HG02763 (cell line): ENCODE measurements around the gene CLTCL1.

Experiments used
- ATAC-seq: cut with Tn5 transposase; IDR thresholded peaks from one replicate; pipeline ENCODE4 v1.9.1; 2021; ENCODE audit warnings: mild to moderate bottlenecking, moderate library complexity; ENCODE audit not compliant: unreplicated experiment

The CLTCL1 gene

DNA sequence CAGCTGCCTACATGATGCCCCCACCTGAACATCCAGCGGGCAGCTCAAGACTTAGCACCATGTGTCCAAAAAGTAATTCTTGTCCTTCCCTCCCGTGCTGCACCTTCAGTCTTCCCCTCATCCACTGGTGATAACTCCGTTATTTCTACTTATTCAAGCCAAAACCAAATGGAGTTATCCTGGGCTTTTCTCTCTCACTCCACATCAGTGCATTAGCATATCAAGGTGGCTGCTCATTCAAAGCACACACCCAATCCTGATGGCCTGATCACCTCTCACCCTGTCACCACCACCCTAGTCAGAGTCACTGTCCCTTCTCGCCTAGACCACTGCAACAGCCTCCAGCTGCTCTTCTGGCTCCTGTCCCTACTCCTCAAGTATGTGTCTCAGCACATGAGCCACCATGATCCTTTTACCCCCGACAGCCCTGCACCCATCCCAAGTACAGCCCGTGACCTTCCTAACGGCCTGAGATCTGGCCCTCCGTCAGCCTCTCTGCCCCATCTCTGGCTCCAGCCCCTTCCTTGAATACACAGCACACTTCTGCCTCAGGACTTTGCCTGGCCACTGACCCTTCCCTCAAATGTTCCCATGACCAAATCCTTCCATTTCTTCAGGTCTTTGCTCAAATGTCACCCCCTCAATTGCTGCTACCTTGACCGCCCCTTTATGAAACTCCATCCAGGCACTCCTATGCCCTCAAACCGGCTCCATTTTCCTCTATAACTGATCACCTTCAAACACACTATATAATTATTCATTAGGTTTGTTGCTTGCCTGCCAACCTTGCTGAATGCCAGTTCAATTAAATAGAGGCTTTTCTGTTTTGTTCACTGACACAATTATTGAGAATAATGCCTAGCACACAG is 93.3 kb downstream of the CLTCL1 start:
- ATAC-seq, result no peak

DNA sequence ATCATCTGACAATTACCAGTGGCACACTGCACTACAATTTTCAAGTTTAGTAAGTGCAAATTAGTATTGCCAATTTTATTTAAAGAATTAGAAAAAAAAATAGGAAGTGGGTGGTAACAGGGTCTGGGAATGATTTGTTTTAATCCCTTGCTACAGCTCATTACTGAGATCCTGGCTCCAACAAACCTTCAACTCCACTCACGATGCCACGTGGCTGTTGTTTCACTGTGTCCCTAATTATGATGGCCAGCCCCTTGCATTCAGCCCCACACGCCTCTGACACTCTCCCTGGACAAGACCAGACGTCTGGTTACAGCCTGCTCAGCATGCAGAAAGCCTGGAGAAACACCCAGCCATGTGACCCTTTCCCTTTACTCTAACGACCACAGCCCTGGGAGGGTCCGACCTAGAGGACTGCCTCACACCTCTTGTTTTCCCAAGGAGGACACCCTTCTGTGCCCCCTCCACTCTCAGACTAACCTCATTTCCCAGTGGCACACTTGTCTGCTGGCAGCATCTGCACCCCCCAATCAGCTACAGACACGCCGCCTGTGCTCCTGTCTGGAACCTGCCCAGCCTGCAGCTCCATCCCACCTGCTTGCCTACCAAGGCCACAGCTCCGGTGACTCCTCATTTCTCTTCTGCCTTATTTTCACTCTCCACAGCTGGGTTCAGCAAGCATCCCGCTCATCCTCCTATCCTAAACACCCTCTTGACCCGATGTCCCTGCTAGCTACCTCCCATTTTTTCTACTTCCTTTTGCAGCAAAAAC is 94.5 kb downstream of the CLTCL1 start:
- ATAC-seq, result no peak

DNA sequence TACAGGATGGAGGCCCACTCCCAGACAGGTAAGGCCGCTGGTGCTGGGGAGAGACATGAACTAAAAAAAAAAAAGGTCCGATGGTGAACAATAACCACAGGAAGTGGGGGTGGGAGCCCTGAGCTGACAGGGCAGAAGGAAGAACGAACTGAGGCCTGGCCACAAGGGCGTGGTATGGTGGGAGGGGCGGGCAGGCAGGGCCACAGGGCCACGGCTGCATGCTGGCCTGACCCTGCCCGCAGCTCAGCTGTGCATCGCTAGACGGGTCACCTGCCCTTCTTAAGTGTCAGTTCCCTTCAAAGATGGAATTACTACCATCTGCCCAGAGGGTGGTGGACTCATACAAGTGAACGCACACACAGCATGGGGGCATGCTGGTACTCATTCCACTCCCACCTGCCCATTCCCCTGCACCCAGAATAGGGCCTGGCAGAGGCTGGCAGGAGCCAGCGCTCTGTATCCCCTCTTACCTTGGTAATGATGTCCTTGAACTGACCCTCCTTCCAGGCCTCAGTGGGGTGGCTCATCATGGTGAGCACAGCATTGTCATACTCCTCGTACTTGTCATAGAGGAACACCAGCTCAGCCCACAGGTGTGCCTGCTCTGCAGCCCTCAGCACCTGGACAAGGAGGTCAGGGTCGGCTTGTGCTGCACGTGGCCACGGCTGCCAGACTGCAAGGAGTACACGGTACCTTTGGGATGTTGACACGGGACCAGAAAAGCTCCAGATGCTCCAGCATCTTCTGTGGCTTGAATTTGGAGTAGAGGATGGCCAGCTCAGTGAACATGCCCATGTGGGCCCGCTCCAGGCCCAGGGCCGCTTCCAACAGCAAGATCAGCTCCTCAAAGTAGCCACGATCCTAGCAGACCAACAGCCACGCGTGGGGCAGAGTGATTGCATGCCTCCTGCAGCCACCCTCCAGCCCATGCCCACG is 95.5 kb downstream of the CLTCL1 start:
- no peak for ATAC-seq

DNA sequence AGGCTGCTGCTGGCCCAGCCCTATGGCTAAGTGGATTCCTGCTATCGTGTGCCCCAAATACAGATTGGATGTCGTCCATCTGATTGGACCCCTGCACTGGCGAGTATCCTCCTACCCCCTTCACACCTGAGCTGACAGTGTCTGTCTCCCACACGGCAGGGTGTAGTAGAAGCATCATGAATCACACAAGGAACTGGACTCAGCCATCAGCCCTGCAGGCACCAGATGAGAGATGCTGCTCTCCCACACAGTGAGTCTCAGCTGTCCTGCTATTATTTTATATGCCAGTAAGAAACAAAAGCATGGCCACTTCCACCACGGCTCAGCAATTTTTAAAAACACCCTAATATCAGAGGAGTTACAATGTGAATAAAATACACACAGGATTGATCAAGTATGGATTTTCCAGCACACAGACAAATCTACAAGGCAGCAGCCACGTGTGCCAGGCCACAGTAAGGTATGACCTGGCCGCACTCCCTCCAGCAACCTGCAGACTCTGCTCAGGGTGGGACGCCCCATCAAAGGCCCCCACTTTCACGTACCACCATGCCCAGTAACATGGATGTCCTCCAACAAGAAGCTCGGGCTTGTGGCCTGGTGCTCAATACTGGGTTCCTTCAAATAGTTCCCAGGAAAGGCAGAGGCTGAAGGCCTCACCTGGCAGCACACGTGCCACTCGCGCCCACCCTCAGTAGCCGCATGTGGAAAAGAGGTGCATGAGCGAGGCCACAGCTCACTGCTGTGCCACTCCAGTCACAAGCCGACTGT is 96.6 kb downstream of the CLTCL1 start:
- ATAC-seq, result no peak

DNA sequence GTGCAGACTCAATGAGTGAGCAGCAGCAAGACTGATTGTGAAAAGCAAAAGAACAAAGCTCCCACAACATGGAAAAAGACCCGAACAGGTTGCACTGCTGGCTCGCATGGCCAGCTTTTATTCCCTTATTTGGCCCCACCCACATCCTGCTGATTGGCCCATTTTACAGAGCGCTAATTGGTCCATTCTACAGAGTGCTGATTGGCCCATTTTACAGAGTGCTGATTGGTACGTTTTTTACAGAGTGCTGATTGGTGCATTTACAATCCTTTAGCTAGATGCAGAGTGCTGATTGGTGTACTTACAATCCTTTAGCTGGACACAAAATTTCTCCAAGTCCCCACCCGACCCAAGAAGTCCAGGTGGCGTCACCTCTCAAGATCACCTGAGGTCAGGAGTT is 97.6 kb downstream of the CLTCL1 start:
- no peak for ATAC-seq

DNA sequence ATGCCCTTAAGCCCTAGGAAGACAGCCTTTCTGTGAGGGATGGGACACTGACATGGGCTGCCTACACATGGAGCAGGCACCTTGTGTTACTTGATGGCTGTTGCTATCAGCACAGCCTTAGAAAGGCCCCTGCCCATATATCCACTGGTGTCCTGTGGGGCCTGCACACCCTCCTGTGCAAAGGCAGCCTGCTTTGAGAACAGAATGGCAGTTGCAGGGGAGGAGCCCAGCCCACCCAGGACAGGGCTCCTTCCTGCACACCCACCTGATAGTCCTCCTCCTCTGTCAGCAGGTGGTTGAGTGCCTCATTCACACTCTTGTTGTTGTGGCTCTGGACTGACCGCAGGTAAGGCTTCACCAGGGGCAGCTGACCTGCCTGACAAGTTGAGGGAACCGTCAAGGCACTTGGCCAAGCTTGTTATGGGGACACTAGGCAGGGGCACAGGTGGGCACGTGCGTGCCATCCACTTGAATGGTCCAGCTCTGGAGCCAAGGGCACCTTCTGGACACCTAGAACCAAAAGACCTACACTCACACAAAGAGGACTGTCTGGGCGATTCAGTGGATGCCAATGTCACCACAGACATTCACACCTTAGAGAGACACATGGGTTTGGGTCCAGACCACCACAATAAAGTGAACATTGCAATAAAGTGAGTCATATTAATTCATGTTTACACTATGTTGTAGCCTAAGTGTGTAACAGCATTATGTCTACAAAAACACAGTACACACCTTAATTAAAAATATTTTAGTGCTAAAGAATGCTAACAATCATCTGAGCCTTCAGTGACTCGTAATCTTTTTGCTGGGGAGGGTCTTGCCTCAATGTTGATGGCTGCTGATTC is 103.6 kb downstream of the CLTCL1 start:
- no peak for ATAC-seq

DNA sequence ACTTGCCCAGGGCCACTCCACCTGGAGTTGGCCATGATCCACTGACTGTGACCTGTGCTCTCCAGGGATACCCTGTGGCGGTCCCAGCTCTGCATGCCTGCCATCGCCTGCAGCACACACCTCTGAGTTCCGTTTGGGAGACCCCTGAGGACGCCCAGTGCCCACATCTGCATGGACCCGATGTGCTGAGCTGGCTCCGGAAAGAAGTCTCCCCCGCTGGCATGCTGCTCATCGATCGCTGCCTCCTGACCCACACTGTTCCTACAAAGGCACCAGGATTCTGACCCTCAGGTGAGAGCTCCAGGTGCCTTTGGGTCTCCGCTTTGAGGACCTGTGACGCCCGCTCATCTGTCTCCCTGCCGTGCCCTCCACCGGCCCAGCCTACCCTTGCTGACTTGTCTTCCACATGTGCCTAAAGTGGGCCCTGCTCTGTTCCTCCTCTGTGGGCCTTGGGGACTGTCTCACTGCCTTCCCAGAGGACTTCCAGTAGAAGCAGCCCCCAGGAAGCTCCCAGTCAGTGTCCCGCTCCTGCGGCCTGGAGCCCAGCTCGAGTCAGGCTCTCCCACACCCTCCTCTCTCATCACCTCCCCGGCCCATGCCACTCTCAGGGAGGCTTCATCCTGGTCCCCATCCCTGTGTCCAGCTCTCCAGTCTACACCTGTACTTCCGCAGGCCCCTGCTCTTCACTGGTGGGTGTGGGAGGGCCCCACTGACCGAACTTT is 107.1 kb downstream of the CLTCL1 start:
- no peak for ATAC-seq

DNA sequence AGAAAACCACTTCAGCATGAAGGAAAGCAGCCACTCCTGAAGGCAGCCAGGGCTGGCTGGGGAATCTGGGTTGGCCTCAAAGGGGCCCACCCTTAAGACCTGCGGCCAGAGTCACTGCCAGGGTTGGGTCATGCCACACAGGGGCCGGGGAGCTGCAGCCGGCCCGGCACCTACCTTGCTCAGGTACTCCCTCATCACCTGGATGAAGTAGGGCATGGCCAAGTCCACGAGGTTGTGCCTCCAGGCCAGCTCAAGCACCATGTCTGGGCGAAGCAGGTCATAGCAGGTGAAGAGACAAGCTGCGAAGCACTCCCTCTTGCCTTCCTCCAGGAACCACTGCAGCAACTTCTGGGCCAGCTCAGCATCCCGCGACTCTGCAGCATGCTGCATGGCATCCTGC is 108.3 kb downstream of the CLTCL1 start:
- no peak for ATAC-seq

DNA sequence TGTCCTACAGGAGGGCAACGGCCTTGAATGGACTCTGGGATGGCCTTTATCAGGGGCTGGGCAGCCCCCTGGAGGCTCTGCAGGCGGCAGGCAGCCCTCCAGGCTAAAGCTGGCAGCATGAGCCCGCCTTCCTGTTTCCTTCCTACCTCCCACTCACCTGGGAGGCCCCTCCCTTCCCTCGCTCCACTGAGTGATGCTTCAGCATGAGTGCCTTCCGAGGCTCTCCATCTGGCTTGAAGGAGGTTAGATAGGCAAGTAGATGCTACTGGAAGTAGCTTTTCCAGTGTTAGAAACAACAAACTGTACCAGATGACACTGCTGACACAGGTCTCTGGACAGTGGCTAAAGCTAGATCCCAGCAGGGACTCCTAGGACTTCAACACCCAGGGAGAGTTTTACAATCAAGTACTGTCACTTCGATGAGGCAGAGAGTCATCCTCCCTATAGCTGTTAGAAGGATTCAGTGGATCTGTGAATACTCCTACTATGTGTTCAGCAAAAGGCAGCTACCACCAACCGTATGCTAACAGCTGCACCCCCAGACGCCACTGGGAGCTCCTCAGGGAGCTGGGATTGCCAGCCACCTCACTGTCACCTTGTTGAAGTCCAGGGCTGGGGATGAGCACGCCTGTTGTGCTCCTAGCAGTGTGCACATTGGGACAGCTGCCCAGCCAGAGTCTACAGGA is 108.9 kb downstream of the CLTCL1 start:
- ATAC-seq, result no peak

DNA sequence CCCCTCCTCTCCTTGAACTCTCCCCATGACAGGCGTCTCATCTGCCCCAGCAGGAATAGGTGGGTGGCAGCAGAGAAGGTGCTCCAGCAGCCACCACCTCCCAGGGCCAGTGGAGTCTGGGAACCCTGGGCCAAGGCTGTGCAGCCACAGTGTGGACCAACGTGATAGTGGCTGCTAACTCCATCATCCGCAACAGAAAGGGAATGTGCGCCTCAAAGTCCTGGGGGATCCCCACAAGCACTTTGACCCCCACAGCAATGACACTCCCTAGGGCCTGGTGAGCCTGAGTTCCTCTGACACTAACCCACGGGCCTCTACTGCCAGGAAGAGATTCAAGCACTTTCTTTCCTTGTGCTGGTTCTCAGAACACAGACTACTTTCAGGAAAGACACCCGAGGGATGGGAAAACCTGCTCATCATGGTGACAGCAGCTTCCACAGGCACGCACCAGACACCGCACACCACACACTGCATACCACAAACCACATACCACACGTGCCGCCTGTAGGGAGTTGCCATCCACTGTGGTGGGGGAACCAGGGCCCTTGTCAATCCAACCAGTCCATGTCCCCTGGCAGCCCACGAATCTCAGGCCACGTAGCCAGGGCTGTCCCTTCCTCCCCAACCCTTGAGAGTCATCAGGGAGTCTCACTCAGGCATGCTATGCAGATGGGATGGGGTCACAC is 109.6 kb downstream of the CLTCL1 start:
- no peak for ATAC-seq

DNA sequence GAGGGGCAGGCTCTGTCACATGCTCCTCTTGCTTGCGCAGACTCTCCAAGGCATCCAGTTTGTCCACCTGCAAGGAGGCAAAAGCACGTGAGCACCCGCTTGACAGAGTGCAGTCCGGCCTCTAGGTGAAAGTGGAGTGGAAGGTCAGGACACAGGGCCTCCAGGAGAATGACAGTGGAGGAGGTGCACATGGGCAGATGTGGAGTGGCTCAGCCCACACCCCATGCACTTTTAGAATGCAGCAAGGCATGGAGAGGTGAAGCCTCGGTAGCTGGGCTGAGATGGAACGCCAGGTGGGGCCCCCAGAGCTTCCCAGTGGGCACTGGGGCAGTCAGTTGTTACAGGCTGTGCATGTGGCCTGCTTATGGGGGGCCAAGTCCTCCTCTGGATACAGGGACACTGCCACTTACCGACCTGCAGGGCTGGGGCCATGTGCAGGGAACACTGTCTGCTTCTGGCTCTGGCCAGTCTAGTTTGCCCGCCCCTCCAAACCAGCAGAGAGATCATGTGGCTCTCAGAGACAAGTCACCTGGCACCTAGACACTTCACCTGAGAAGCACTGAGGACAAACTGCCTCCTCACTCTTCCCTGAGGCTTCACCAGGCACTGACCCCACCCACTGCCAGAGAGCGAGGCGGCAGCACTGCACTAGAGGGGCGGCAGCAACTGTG is 110.6 kb downstream of the CLTCL1 start:
- ATAC-seq, result no peak

DNA sequence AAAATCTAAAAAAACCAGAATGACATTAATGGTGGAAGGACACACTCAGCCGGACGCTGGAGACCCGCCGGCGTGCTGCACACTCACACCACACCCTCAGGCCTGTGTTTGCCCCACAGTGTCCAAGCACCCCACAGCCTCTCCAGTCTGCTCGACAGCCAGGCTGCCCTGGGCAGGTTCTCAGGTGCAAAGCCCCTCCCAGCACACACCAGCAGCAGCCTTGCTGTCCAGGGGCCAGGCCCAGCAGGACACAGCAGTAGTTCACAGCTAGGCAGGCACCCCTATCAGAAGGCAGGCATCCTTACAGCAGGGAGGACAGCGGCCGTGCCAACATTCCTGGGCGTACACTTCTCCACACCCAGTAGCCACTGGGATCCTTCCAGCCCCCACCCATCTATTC is 111.3 kb downstream of the CLTCL1 start:
- no peak for ATAC-seq

DNA sequence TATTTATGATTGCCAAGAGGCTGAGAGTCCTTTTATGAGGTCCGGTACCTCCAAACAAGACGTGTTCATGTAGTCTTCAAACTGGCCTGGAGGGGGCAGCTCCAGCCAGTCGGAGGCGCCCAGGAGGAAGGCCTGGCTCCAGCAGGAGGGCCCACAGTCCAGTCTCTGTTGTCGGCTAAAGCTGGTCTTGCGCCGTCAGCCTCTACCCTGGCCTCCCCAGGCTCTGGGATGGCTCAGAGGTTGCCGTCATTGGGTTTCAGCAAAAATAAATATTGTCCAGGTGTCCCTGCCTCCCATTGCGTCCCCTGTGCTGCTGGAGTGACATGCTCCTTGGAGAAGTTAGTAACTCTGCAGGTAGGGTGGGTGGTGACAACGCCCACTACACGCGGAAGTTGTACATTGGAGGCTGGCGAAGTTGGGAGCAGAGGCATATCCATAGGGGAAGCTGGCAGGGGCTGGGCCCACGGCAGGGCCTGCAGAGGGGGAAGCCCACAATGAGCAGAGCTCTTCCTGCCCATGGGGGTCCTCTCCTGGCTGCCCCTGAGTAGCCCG is 111.9 kb downstream of the CLTCL1 start:
- ATAC-seq, result peak; percentile 30

DNA sequence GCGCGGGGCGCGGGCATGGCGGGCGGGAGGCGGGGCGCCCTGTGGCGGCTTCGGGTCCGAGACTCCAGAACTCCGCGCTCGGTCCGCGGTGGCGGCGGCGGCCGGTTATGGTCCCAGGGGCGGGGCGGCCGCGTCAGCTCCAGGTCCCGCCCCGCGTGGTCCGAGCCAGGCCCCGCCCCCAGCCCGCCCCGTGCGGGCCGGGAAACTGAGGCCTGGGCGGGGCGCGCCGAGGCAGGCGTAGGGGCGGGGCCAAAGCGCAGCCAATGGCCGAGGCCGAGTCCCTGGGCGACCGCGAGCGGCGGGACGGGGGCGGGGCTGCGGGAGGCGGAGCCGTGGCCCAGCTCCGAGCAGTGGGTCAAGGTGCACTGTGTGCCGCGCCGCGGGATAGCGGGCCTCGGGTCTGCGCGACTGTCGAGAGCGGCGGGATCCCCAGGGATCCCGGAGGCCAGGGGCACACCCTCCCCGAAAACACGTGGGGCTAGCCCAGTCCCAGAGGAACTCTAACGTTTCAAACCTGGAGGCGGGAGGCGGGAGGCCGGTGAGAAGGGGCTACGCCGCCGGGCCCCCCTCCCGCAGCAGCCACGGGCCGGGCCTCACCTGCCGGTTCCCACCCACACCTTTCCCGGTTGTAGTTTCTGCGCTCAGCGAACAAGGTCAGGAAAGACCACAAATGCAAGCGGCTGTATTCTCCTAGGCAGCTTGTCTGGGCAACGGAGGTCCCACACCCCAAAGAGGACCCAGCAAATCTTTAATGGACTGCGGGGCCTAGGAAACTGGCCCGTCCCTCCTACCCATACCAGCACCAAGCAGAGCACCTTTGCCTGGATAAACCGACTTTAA is 112.6 kb downstream of the CLTCL1 start, which contains the start of gene SLC25A1:
Gene SLC25A1 (minus strand): TSS at position 80 of the 840 bp plus-strand sequence. CDS start 63 bp downstream, at position 17.
- ATAC-seq, result peak; percentile 66

DNA sequence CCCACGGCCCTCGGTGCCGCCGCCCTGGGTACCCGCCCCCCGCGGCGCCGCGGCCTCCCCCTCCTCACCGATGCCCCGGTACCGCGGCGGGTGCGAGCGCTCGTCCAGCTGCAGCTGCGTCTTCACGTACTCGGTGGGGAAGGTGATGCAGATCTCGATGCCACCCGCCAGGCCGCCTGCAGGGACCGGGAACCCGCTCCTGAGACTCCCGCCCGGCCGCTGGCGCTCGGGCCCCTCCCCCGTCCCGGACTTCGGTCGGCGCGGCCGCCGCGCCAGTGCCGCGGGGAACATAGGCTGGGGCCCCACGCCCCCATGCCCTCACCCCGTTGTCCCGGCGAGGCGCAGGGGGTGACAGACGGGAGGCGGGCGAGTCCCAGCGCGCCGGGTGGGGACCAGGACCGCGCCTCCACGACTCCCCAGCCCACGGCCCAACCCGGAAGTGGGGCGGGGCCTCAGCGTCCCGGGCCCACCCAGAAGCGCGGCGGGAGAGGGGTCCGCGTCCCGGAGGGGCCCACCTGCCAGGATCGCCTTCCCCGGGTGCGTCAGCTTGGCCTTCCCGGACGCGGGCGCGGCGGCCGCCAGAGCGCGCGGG is 113.4 kb downstream of the CLTCL1 start:
- ATAC-seq, result peak; percentile 33
